ENCODE data around the gene TLE6. TPM values are rescaled to one million over a fixed set of nuclear protein-coding genes. Genes with fewer than 3 reads are reported as not detected.

TLE6 gene
- total and polyA plus RNA-seq, 11 donors = 0.21 to 1.4 (median 0.69) TPM; not detected in 1

- Histone ChIP-seq H3K9me3 (no peaks in the 10 kb centered on the region), H3K4me1 (peaks cover 0 to 24% (median 15%) of the 10 kb centered on the region in 12 donors), H3K27ac (peak overlapping the region; percentile 89 to 99 (median 96)), H3K27me3 (no peaks in the 10 kb centered on the region), H3K36me3 (no peaks in the 10 kb centered on the region), H3K4me3 (peak overlapping the region; percentile 41 to 93 (median 80))
- TF ChIP-seq POLR2A (IDR thresholded peaks at IDR 0.05) (no peak), CTCF (IDR thresholded peaks at IDR 0.05) (no peak)
- 0 to 1% (median 0%) methylated on average over 11 of the region's 11 CpGs for WGBS, 4 donors
- peak; percentile 12 to 52 (median 34) for ATAC-seq
- intact Hi-C loops (cut with DNase I) = loop anchor here in 8 of 10 donors (1.0 to 10.0 kb wide), 10 partner anchors 27 to 215 kb away; partner anchors contain the start of genes TLE6 (in 1 of the 8) and ZNF555 (in 1 of the 8)
- DNase-seq = peak in 4 of 5 donors; percentile 67 to 77 (median 70)
These were observed 27.5 kb upstream of the TLE6 start for GRCh38 chr19:2949939-2950285.

DNA sequence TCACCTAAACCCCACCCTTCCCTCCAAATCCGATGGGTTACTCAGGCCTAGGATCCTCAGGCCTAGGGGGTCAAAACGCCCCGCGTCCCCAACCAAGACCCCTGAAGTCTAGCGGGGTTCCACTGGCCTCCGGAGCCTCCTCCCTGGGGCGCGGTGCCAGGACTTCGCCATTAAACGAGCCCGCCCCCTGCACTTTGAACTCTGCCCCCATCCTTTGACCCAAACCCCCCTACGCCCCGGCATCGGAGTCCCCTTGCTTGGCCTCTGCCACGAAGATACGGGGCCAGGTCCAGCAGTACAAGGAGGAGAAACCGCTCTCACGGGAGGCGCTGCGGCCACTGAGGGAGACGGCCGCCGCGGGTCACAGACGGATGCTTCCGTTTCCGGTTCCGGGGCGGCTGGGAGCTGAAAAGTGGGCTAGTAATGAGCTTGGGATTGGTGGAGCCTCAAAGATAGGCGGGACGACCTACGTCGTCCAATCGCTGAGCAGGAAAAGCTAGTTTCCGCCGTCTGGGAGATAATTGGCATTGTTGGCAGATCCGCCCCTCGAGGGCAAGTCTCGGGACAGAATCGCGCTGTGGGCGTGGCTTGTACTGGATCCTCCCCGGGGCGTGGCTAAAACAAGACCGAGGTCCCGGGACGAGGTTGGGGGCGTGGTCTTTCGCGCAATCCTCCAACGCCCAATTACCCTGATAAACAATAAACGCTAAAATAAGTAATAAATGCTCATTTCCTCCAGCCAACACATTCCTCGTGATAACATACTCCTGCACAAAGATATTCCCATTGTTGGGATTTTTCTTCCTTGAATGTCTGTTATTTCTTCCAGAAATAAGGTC, 26.9 kb upstream of the TLE6 start:
- Histone ChIP-seq H3K9me3 (no peaks in the 10 kb centered on the region), H3K4me3 (peak overlapping the region; percentile 41 to 93 (median 80)), H3K27me3 (no peaks in the 10 kb centered on the region), H3K27ac (peak overlapping the region; percentile 89 to 99 (median 96)), H3K4me1 (peaks cover 0 to 20% (median 14%) of the 10 kb centered on the region in 12 donors), H3K36me3 (no peaks in the 10 kb centered on the region)
- no peak for TF ChIP-seq CTCF (IDR thresholded peaks at IDR 0.05)
- TF ChIP-seq POLR2A (IDR thresholded peaks at IDR 0.05) = peak in 1 of 2 donors; percentile 90
- DNase-seq (peak; percentile 100), ATAC-seq (peak; percentile 96 to 98 (median 97))
- 0 to 1% (median 0%) methylated on average over 40 to 53 of the region's 53 CpGs for WGBS, 4 donors
- intact Hi-C loops (cut with DNase I) = loop anchor here in 7 of 10 donors (1.0 to 10.0 kb wide), 8 partner anchors 27 to 214 kb away; partner anchors contain the start of gene TLE6 (in 1 of the 7)

- intact Hi-C loops (cut with DNase I) = loop anchor here in 7 of 10 donors (2.0 to 10.0 kb wide), 7 partner anchors 66 to 212 kb away; no protein-coding TSS in a partner anchor
- no peak for ATAC-seq
- H3K9me3 ChIP-seq = no peaks in the 10 kb centered on the region
- no peaks in the 10 kb centered on the region for H3K36me3 ChIP-seq
- 68 to 74% (median 70%) methylated on average over 8 to 9 of the region's 9 CpGs for WGBS, 4 donors
- DNase-seq = no peak
- H3K4me1 ChIP-seq = peaks cover 0 to 16% (median 12%) of the 10 kb centered on the region in 12 donors
- H3K4me3 ChIP-seq = no peak overlapping the region
- H3K27me3 ChIP-seq = no peaks in the 10 kb centered on the region
- TF ChIP-seq POLR2A (IDR thresholded peaks at IDR 0.05) = no peak
- TF ChIP-seq CTCF (IDR thresholded peaks at IDR 0.05) = no peak
- no peak overlapping the region for H3K27ac ChIP-seq
These were observed 24.3 kb upstream of the TLE6 start for GRCh38 chr19:2952953-2953481.

GRCh38 chr19:2957160-2957559, 20.2 kb upstream of the TLE6 start:
- Histone ChIP-seq H3K27me3 (no peaks in the 10 kb centered on the region), H3K36me3 (no peaks in the 10 kb centered on the region), H3K27ac (no peak overlapping the region), H3K4me3 (no peak overlapping the region), H3K4me1 (peaks cover 0 to 4% (median 0%) of the 10 kb centered on the region in 12 donors), H3K9me3 (no peaks in the 10 kb centered on the region)
- intact Hi-C loops (cut with DNase I) = loop anchor here in 5 of 10 donors (5.0 to 10.0 kb wide), 6 partner anchors 105 to 208 kb away; partner anchors contain the start of gene TLE5 (in 1 of the 5)
- no peak for TF ChIP-seq POLR2A (IDR thresholded peaks at IDR 0.05)
- TF ChIP-seq CTCF (IDR thresholded peaks at IDR 0.05) = no peak
- DNase-seq = no peak
- WGBS, 4 donors = 93 to 95% (median 93%) methylated on average over 5 of the region's 5 CpGs
- ATAC-seq = no peak
